DMS53 treated with DMSO at 0.1 percent for 48 hours (cell line): Measurements from ENCODE around the gene CCDC141.
"Not testable (repeated sequence)": the region's sequence is repeated elsewhere in the genome, so short reads cannot be mapped to it uniquely, and the experiment has no call there.

Experiments
- DNase-seq: peaks from one replicate; lab custom pipeline; 2025; ENCODE audit not compliant: unreplicated experiment; lab: John Stamatoyannopoulos, UW

Gene CCDC141

GRCh38 chr2:179036353-179036905 is 13.5 kb downstream of the CCDC141 start:
- no peak for DNase-seq

- no peak for DNase-seq
Measured at GRCh38 chr2:179031731-179032408, 18.1 kb downstream of the CCDC141 start.

- DNase-seq = no peak
Measured at GRCh38 chr2:179024445-179024844, 25.5 kb downstream of the CCDC141 start.

- no peak for DNase-seq
Measured at GRCh38 chr2:179022685-179023084, 27.3 kb downstream of the CCDC141 start.

GRCh38 chr2:179021258-179021657 is 28.7 kb downstream of the CCDC141 start:
- DNase-seq = no peak

- peak; percentile 64 for DNase-seq
Measured at GRCh38 chr2:179020156-179020750, 29.7 kb downstream of the CCDC141 start.

- no peak for DNase-seq
Measured at GRCh38 chr2:179019260-179019659, 30.7 kb downstream of the CCDC141 start.

GRCh38 chr2:179017773-179018357 is 32.1 kb downstream of the CCDC141 start:
- DNase-seq = no peak

GRCh38 chr2:179014189-179014588 is 35.7 kb downstream of the CCDC141 start:
- not testable (repeated sequence) for DNase-seq

GRCh38 chr2:179005976-179006375 is 44.0 kb downstream of the CCDC141 start:
- DNase-seq = no peak

- DNase-seq = no peak
Measured at GRCh38 chr2:178999476-178999875, 50.5 kb downstream of the CCDC141 start.

GRCh38 chr2:178998539-178998938 is 51.4 kb downstream of the CCDC141 start:
- DNase-seq = no peak

GRCh38 chr2:178997477-178997876 is 52.5 kb downstream of the CCDC141 start:
- no peak for DNase-seq

- no peak for DNase-seq
Measured at GRCh38 chr2:178997067-178997466, 52.9 kb downstream of the CCDC141 start.

GRCh38 chr2:178994264-178994663 is 55.7 kb downstream of the CCDC141 start:
- DNase-seq = no peak

GRCh38 chr2:178993788-178994187 is 56.1 kb downstream of the CCDC141 start:
- no peak for DNase-seq

- not testable (repeated sequence) for DNase-seq
Measured at GRCh38 chr2:178992719-178993118, 57.2 kb downstream of the CCDC141 start.

- DNase-seq = no peak
Measured at GRCh38 chr2:178990533-178991241, 59.2 kb downstream of the CCDC141 start.

- not testable (repeated sequence) for DNase-seq
Measured at GRCh38 chr2:178989424-178989823, 60.5 kb downstream of the CCDC141 start.

- DNase-seq = not testable (repeated sequence)
Measured at GRCh38 chr2:178982652-178983051, 67.3 kb downstream of the CCDC141 start.

- DNase-seq = no peak
Measured at GRCh38 chr2:178980815-178981214, 69.1 kb downstream of the CCDC141 start.
